GM12878 (cell line): ENCODE data around the gene HIP1. TPM values are rescaled to one million over a fixed set of nuclear protein-coding genes. Genes with fewer than 3 reads are reported as not detected.

Source experiments
- ATAC-seq: fragments of 200-7000 bp; cut with Tn5 transposase; 3 replicates; pipeline ENCODE4 v1.9.1; 2020; ENCODE audit warnings: mild to moderate bottlenecking, moderate library complexity
- BruUV-seq: library from RNA; stranded (reverse); fragments of 400-500 nt; replicated peaks from 2 replicates; lab custom pipeline; 2021; lab: Mats Ljungman, UMichigan
- CTCF ChIA-PET: fragments of 300-600 bp; sonication (Branson Sonifier 250); formaldehyde crosslinking; extraction: SDS; loops from one replicate; lab custom pipeline; 2021; ENCODE audit warnings: inconsistent platforms; lab: Yijun Ruan, JAX
- POLR2A ChIA-PET: fragments of 350-600 bp; formaldehyde crosslinking; extraction: SDS; loops from one replicate; lab custom pipeline; 2021; ENCODE audit warnings: inconsistent platforms; lab: Charles Lee
- RAD21 ChIA-PET: fragments of 300-600 bp; sonication (Branson Sonifier 250); formaldehyde crosslinking; loops from one replicate; lab custom pipeline; 2023; ENCODE audit warnings: antibody characterized with exemption; ENCODE audit not compliant: unreplicated experiment; lab: Charles Lee
- SMC1A ChIA-PET: fragments of 300-600 bp; sonication (Branson Sonifier 250); formaldehyde crosslinking; loops from one replicate; lab custom pipeline; 2023; ENCODE audit not compliant: unreplicated experiment, uncharacterized antibody; lab: Charles Lee
- DNase-seq: peaks from one replicate; pipeline ENCODE4 v3.0.0-alpha.2; 2011; ENCODE audit warnings: low read depth, low spot score
- FAIRE-seq: peaks from 3 replicates; lab custom pipeline; 2011; peaks lifted over from hg19 to GRCh38; lab: Jason Lieb, UNC
- H2AFZ ChIP-seq: 2 replicates; pipeline ENCODE4 v1.6.0; 2011; ENCODE audit warnings: low read depth, low read length, control low read depth; ENCODE audit not compliant: control insufficient read depth
- H3K27ac ChIP-seq: 2 replicates; pipeline ENCODE4 v1.5.1; 2011; ENCODE audit warnings: control low read depth; ENCODE audit not compliant: control insufficient read depth, insufficient read depth
- H3K27me3 ChIP-seq, 2 experiments: replicated peaks in 1 of 2; 2 replicates each; pipeline versions ENCODE4 v1.6.0 to v1.6.1; 2011; ENCODE audit warnings: low read length in 1 of 2; ENCODE audit not compliant: control insufficient read depth in 2 of 2, insufficient read depth in 2 of 2
- H3K36me3 ChIP-seq, 2 experiments: 2 replicates each; pipeline ENCODE4 v1.5.1; 2011; ENCODE audit warnings: low read length in 1 of 2; ENCODE audit not compliant: control insufficient read depth in 2 of 2, insufficient read depth in 2 of 2
- H3K4me1 ChIP-seq: 2 replicates; pipeline ENCODE4 v1.6.1; 2011; ENCODE audit warnings: mild to moderate bottlenecking, low read length, moderate library complexity, mixed read lengths; ENCODE audit not compliant: control insufficient read depth, insufficient read depth
- H3K4me2 ChIP-seq: 2 replicates; pipeline ENCODE4 v1.6.0; 2011; ENCODE audit warnings: control low read depth; ENCODE audit not compliant: control insufficient read depth, insufficient read depth
- H3K4me3 ChIP-seq: fragments of 200-600 bp; sonication (generic); 2 replicates; pipeline ENCODE4 v1.5.1; 2016
- H3K79me2 ChIP-seq: 2 replicates; pipeline ENCODE4 v1.6.0; 2011; ENCODE audit warnings: low read length; ENCODE audit not compliant: control insufficient read depth, insufficient read depth
- H3K9ac ChIP-seq: 2 replicates; pipeline ENCODE4 v1.8.0; 2011; ENCODE audit warnings: low read length, control low read depth, mixed read lengths; ENCODE audit not compliant: control insufficient read depth, insufficient read depth
- H3K9me3 ChIP-seq: replicated peaks from 3 replicates; pipeline ENCODE4 v1.5.1; 2011; ENCODE audit warnings: mild to moderate bottlenecking, low read length; ENCODE audit not compliant: control insufficient read depth, insufficient read depth
- H4K20me1 ChIP-seq: 2 replicates; pipeline ENCODE4 v1.6.0; 2011; ENCODE audit not compliant: control insufficient read depth, insufficient read depth
- ASH2L ChIP-seq: fragments of 300-600, 200-600 bp; sonication (generic); IDR thresholded peaks from 2 replicates; pipeline ENCODE4 v1.6.1; 2017; ENCODE audit warnings: low read depth, mild to moderate bottlenecking, borderline replicate concordance
- BACH1 ChIP-seq: fragments of 450-650 bp; IDR thresholded peaks from 2 replicates; pipeline ENCODE4 v1.6.1; 2017; ENCODE audit warnings: mild to moderate bottlenecking, borderline replicate concordance
- IRF4 ChIP-seq: IDR thresholded peaks from 2 replicates; pipeline ENCODE4 v1.6.1; 2011; ENCODE audit warnings: low read depth, low read length
- JUND ChIP-seq: IDR thresholded peaks from 2 replicates; pipeline ENCODE4 v1.6.1; 2012; ENCODE audit warnings: low read depth, mild to moderate bottlenecking, low read length, improper control_type of control experiment, moderate library complexity
- KDM1A ChIP-seq: fragments of 200-600 bp; sonication (generic); IDR thresholded peaks from 2 replicates; pipeline ENCODE4 v1.6.1; 2016; ENCODE audit warnings: borderline replicate concordance
- NRF1 ChIP-seq: conservative IDR thresholded peaks from 2 replicates; pipeline ENCODE4 v1.6.1; 2011; ENCODE audit warnings: mild to moderate bottlenecking, low read depth, low read length, improper control_type of control experiment
- SIN3A ChIP-seq: IDR thresholded peaks from 2 replicates; pipeline ENCODE4 v1.6.1; 2012; ENCODE audit warnings: low read depth, low read length, improper control_type of control experiment
- SMAD1 ChIP-seq: fragments of 450-650 bp; IDR thresholded peaks from 2 replicates; pipeline ENCODE4 v1.6.1; 2018; ENCODE audit warnings: mild to moderate bottlenecking, low read depth; ENCODE audit not compliant: partially characterized antibody
- SMC3 ChIP-seq: IDR thresholded peaks from 2 replicates; pipeline ENCODE4 v1.6.1; 2011; ENCODE audit warnings: low read length, improper control_type of control experiment, borderline replicate concordance
- TCF12 ChIP-seq: IDR thresholded peaks from 2 replicates; pipeline ENCODE4 v1.6.1; 2011; ENCODE audit warnings: low read depth, mild to moderate bottlenecking, low read length
- ZNF622 ChIP-seq: fragments of 450-650 bp; IDR thresholded peaks from 2 replicates; pipeline ENCODE4 v1.6.1; 2017; ENCODE audit warnings: mild to moderate bottlenecking, inconsistent platforms
- WGBS: methylation state at CpG from one replicate; pipeline ENCODE4 v1.1.6; 2016; ENCODE audit warnings: low lambda C conversion rate; ENCODE audit not compliant: insufficient replicate concordance, insufficient coverage; ENCODE audit errors: missing lambda C conversion rate; 5-methylcytosine and 5-hydroxymethylcytosine counted together
- in situ Hi-C: fragments of 300-500 bp; cut with MboI; formaldehyde crosslinking; loops from 9 replicates; pipeline ENCODE4 v1.14.3; 2018; ENCODE audit warnings: mixed read lengths
- intact Hi-C: fragments of 100-400 bp; cut with micrococcal nuclease; formaldehyde crosslinking; loops from one replicate; pipeline ENCODE4 v1.14.2; 2022; ENCODE audit not compliant: unreplicated experiment
- polyA plus RNA-seq, 11 experiments: library from polyadenylated mRNA; depleted of rRNA in 4 of 11; unstranded in 6 of 11; stranded (reverse) in 5 of 11; fragments of >200 nt; fragmentation: Nextera tagmentation in 4 of 11; fragmentation: Illumina TruSeq in 1 of 11; extraction: Ambion mirVana in 4 of 11; extraction: Trizol in 1 of 11; gene quantifications; 1 replicate in 1 of 11; 2 replicates in 10 of 11; pipeline versions ENCODE4 v1.2.1 to v1.2.3, GENCODE V29; 2011 to 2016; ENCODE audit warnings: inconsistent platforms in 2 of 11, missing spikeins in 2 of 11, low read depth in 1 of 11
- total RNA-seq, 4 experiments: library from RNA; depleted of rRNA in 3 of 4; stranded (reverse); fragments of >200 nt in 3 of 4; fragmentation: Illumina TruSeq in 1 of 4; extraction: Trizol in 1 of 4; gene quantifications; 2 replicates each; pipeline versions ENCODE4 v1.2.1 to v1.2.3, GENCODE V29; 2013 to 2021
- TF ChIP-seq, protein P1 (sequence below): fragments of 450-650 bp; formaldehyde crosslinking; IDR thresholded peaks from 2 replicates; pipeline ENCODE4 v1.4.0; 2020; ENCODE audit warnings: mild to moderate bottlenecking, moderate library complexity
- TF ChIP-seq, protein P2 (sequence below): fragments of 450-650 bp; IDR thresholded peaks from 2 replicates; pipeline ENCODE4 v1.6.1; 2018; ENCODE audit warnings: mild to moderate bottlenecking, low read depth, moderate library complexity; ENCODE audit not compliant: partially characterized antibody
- TF ChIP-seq, protein P3 (sequence below): IDR thresholded peaks from 2 replicates; pipeline ENCODE4 v1.6.1; 2012; ENCODE audit warnings: low read depth, low read length, improper control_type of control experiment

HIP1 gene
- total and polyA plus RNA-seq, 10 of the 15 experiments (the other 5 are each of a cell fraction or from before 2014, with no cell fraction given) = 1.2 to 9.7 (median 3.2) TPM

DNA sequence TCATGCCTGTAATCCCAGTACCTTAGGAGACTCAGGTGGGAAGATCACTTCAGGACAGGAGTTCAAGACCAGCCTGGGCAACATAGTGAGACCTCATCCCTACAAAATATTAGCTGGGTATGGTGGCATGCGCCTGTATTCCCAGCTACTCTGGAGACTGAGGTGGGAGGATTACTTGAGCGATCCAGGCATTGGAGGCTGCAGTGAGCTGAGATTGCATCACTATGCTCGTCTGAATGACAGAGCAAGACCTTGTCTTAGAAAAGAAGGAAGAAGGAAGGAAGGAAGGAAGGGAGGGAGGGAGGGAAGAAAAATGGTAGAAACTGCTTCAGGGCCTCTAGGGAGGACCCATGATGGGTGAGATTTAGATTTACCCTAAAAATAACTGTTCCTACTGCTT is 134.3 kb downstream of the HIP1 start:
- FAIRE-seq = no peak
- POLR2A ChIA-PET = no interaction called here
- in situ Hi-C loops (no loop called here), intact Hi-C loops (no loop called here)
- Histone ChIP-seq H3K27ac (no peak overlapping the region), H3K9me3 (no peaks in the 10 kb centered on the region), H3K4me1 (no peaks in the 10 kb centered on the region), H3K4me2 (no peak overlapping the region), H2AFZ (no peak overlapping the region), H3K27me3 (no peaks in the 10 kb centered on the region), H3K79me2 (no peaks in the 10 kb centered on the region), H3K36me3 (no peaks in the 10 kb centered on the region), H4K20me1 (no peaks in the 10 kb centered on the region), H3K9ac (no peak overlapping the region), H3K4me3 (no peak overlapping the region)
- CTCF ChIA-PET = interaction anchor here (1.1 kb wide), 1 partner anchor 158 kb away, joined by 3 read pairs; no protein-coding TSS in a partner anchor
- SMC1A ChIA-PET = no interaction called here
- 67% methylated on average over 3 of the region's 3 CpGs for WGBS
- BruUV-seq = no TSS peak
- no peak for ATAC-seq
- no peak for TF ChIP-seq ASH2L
- no peak for TF ChIP-seq SMAD1
- no peak for TF ChIP-seq SIN3A
- no peak for TF ChIP-seq BACH1
- TF ChIP-seq NRF1 = no peak
- TF ChIP-seq, protein P1, sequence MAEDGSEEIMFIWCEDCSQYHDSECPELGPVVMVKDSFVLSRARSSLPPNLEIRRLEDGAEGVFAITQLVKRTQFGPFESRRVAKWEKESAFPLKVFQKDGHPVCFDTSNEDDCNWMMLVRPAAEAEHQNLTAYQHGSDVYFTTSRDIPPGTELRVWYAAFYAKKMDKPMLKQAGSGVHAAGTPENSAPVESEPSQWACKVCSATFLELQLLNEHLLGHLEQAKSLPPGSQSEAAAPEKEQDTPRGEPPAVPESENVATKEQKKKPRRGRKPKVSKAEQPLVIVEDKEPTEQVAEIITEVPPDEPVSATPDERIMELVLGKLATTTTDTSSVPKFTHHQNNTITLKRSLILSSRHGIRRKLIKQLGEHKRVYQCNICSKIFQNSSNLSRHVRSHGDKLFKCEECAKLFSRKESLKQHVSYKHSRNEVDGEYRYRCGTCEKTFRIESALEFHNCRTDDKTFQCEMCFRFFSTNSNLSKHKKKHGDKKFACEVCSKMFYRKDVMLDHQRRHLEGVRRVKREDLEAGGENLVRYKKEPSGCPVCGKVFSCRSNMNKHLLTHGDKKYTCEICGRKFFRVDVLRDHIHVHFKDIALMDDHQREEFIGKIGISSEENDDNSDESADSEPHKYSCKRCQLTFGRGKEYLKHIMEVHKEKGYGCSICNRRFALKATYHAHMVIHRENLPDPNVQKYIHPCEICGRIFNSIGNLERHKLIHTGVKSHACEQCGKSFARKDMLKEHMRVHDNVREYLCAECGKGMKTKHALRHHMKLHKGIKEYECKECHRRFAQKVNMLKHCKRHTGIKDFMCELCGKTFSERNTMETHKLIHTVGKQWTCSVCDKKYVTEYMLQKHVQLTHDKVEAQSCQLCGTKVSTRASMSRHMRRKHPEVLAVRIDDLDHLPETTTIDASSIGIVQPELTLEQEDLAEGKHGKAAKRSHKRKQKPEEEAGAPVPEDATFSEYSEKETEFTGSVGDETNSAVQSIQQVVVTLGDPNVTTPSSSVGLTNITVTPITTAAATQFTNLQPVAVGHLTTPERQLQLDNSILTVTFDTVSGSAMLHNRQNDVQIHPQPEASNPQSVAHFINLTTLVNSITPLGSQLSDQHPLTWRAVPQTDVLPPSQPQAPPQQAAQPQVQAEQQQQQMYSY (CRISPR knock-in tag) = no peak
- TF ChIP-seq, protein P2, sequence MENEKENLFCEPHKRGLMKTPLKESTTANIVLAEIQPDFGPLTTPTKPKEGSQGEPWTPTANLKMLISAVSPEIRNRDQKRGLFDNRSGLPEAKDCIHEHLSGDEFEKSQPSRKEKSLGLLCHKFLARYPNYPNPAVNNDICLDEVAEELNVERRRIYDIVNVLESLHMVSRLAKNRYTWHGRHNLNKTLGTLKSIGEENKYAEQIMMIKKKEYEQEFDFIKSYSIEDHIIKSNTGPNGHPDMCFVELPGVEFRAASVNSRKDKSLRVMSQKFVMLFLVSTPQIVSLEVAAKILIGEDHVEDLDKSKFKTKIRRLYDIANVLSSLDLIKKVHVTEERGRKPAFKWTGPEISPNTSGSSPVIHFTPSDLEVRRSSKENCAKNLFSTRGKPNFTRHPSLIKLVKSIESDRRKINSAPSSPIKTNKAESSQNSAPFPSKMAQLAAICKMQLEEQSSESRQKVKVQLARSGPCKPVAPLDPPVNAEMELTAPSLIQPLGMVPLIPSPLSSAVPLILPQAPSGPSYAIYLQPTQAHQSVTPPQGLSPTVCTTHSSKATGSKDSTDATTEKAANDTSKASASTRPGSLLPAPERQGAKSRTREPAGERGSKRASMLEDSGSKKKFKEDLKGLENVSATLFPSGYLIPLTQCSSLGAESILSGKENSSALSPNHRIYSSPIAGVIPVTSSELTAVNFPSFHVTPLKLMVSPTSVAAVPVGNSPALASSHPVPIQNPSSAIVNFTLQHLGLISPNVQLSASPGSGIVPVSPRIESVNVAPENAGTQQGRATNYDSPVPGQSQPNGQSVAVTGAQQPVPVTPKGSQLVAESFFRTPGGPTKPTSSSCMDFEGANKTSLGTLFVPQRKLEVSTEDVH = no peak
- no peak for TF ChIP-seq JUND
- no peak for TF ChIP-seq SMC3
- TF ChIP-seq KDM1A = no peak
- TF ChIP-seq TCF12 = no peak
- TF ChIP-seq, protein P3, sequence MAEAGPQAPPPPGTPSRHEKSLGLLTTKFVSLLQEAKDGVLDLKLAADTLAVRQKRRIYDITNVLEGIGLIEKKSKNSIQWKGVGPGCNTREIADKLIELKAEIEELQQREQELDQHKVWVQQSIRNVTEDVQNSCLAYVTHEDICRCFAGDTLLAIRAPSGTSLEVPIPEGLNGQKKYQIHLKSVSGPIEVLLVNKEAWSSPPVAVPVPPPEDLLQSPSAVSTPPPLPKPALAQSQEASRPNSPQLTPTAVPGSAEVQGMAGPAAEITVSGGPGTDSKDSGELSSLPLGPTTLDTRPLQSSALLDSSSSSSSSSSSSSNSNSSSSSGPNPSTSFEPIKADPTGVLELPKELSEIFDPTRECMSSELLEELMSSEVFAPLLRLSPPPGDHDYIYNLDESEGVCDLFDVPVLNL = no peak
- no peak for TF ChIP-seq IRF4
- no peak for TF ChIP-seq ZNF622
- RAD21 ChIA-PET = no interaction called here
- no peak for DNase-seq
